SU-DHL-6 (cell line): ENCODE results near the gene RNF212.

ENCODE experiments used
- H2AFZ ChIP-seq: fragments of 200-600 bp; sonication (generic); 2 replicates; pipeline ENCODE4 v1.6.1; 2014; ENCODE audit warnings: low read depth, mild to moderate bottlenecking, moderate library complexity, mixed read lengths, antibody characterized with exemption, low read length; ENCODE audit not compliant: severe bottlenecking
- H3F3A ChIP-seq: fragments of 200-600 bp; shearing (Covaris generic); 2 replicates; pipeline ENCODE4 v1.6.0; 2016; ENCODE audit warnings: antibody characterized with exemption, mild to moderate bottlenecking; ENCODE audit not compliant: insufficient read depth
- H3K27ac ChIP-seq: fragments of 200-600 bp; sonication (generic); 2 replicates; pipeline ENCODE4 v1.5.1; 2016; ENCODE audit warnings: low read depth, mild to moderate bottlenecking, low read length, moderate library complexity, mixed read lengths
- H3K27me3 ChIP-seq: fragments of 200-600 bp; sonication (generic), shearing (Covaris generic); 2 replicates; pipeline ENCODE4 v1.6.0; 2014; ENCODE audit warnings: mild to moderate bottlenecking, low read length
- H3K36me3 ChIP-seq: fragments of 200-600 bp; sonication (generic); 2 replicates; pipeline ENCODE4 v1.6.1; 2014; ENCODE audit warnings: mild to moderate bottlenecking, low read length, mixed read lengths
- H3K4me2 ChIP-seq: fragments of 300-600, 200-600 bp; shearing (Covaris generic), sonication (generic); 2 replicates; pipeline ENCODE4 v1.6.0; 2014; ENCODE audit warnings: low read length, low read depth, mild to moderate bottlenecking; ENCODE audit not compliant: poor library complexity, severe bottlenecking
- H3K4me3 ChIP-seq: fragments of 200-600 bp; sonication (generic); 2 replicates; pipeline ENCODE4 v1.5.1; 2014; ENCODE audit warnings: antibody characterized with exemption, low read length, mild to moderate bottlenecking, mixed read lengths; ENCODE audit not compliant: insufficient read depth, poor library complexity, severe bottlenecking
- H3K79me2 ChIP-seq: fragments of 200-600 bp; sonication (generic); 2 replicates; pipeline ENCODE4 v1.6.1; 2014; ENCODE audit warnings: mild to moderate bottlenecking, low read length, moderate library complexity; ENCODE audit not compliant: insufficient read depth
- H3K9ac ChIP-seq: fragments of 200-600 bp; sonication (generic); 2 replicates; pipeline ENCODE4 v1.7.0; 2014; ENCODE audit warnings: mild to moderate bottlenecking, low read length
- H3K9me2 ChIP-seq: fragments of 200-600 bp; sonication (generic); replicated peaks from 2 replicates; pipeline ENCODE4 v1.6.1; 2014; ENCODE audit warnings: low read length; ENCODE audit not compliant: insufficient read depth
- H3K9me3 ChIP-seq: fragments of 200-600 bp; sonication (generic); 2 replicates; pipeline ENCODE4 v1.6.1; 2014; ENCODE audit warnings: low read length, mixed read lengths; ENCODE audit not compliant: insufficient read depth
- H4K20me1 ChIP-seq: fragments of 200-600 bp; sonication (generic); 2 replicates; pipeline ENCODE4 v1.6.1; 2014; ENCODE audit warnings: low read depth, mild to moderate bottlenecking, antibody characterized with exemption, low read length, moderate library complexity, mixed read lengths
- EZH2phosphoT487 ChIP-seq: fragments of 200-600 bp; sonication (generic), shearing (Covaris generic); conservative IDR thresholded peaks from 2 replicates; pipeline ENCODE4 v1.6.1; 2018; ENCODE audit warnings: mild to moderate bottlenecking, antibody characterized with exemption, low read length, moderate library complexity, mixed read lengths
- TF ChIP-seq, protein P1 (sequence below): fragments of 200-600 bp; sonication (generic); IDR thresholded peaks from one replicate; pipeline ENCODE4 v1.5.1; 2017; ENCODE audit warnings: antibody characterized with exemption, mild to moderate bottlenecking, low read length, moderate library complexity; ENCODE audit not compliant: insufficient read depth, poor library complexity, severe bottlenecking

RNF212 gene

DNA sequence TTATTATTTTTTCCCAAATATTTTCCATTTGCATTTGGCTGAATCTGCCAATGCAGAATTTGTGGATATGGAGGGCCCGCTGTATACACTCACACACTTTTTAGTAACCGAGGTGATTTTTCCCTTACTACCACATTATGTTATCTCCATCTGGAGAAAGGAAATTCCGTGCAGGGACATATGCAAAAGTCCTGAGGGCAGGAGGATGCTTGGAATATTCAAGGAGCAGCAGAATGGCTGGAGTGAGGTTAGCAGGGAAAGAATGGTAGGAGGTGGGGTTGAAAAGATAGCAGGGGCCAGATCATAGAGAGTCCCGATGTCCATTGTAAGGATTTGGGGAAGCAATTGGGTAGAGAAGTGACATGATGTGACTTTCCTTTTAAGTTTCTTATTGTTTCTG, 11.5 kb upstream of the RNF212 start:
- H3K27ac ChIP-seq: no peak overlapping the region
- no peaks in the 10 kb centered on the region for H3K9me3 ChIP-seq
- no peaks in the 10 kb centered on the region for H3F3A ChIP-seq
- no peaks in the 10 kb centered on the region for H3K27me3 ChIP-seq
- H3K4me3 ChIP-seq: no peak overlapping the region
- H3K79me2 ChIP-seq: no peaks in the 10 kb centered on the region
- no peak for TF ChIP-seq EZH2phosphoT487
- no peak overlapping the region for H3K9ac ChIP-seq
- H4K20me1 ChIP-seq: no peaks in the 10 kb centered on the region
- H3K4me2 ChIP-seq: no peak overlapping the region
- H2AFZ ChIP-seq: no peak overlapping the region
- no peaks in the 10 kb centered on the region for H3K36me3 ChIP-seq
- no peaks in the 10 kb centered on the region for H3K9me2 ChIP-seq

DNA sequence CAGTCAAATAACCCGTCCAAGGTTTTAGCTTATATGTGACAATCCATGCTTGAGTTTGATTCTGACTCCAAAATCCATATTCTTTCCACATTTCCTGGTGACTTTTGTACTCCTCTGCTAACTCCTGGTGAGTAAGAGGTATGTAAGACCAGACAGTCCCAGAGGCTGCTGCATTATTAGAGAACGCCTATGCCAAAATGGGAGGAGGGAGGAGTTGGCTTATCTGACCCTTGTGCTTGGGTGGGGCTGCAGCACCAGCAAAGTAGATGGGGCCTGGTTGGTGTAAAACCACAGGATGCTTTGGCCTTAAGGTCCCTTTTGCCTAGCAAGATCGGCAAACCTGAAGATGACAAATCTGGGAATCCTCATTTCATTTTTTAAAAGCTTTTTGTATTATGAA, 9.1 kb upstream of the RNF212 start:
- H3F3A ChIP-seq: no peaks in the 10 kb centered on the region
- H2AFZ ChIP-seq: no peak overlapping the region
- no peaks in the 10 kb centered on the region for H3K36me3 ChIP-seq
- no peak overlapping the region for H3K4me3 ChIP-seq
- H3K79me2 ChIP-seq: no peaks in the 10 kb centered on the region
- no peak overlapping the region for H3K4me2 ChIP-seq
- no peak overlapping the region for H3K27ac ChIP-seq
- TF ChIP-seq EZH2phosphoT487: no peak
- TF ChIP-seq, protein P1, sequence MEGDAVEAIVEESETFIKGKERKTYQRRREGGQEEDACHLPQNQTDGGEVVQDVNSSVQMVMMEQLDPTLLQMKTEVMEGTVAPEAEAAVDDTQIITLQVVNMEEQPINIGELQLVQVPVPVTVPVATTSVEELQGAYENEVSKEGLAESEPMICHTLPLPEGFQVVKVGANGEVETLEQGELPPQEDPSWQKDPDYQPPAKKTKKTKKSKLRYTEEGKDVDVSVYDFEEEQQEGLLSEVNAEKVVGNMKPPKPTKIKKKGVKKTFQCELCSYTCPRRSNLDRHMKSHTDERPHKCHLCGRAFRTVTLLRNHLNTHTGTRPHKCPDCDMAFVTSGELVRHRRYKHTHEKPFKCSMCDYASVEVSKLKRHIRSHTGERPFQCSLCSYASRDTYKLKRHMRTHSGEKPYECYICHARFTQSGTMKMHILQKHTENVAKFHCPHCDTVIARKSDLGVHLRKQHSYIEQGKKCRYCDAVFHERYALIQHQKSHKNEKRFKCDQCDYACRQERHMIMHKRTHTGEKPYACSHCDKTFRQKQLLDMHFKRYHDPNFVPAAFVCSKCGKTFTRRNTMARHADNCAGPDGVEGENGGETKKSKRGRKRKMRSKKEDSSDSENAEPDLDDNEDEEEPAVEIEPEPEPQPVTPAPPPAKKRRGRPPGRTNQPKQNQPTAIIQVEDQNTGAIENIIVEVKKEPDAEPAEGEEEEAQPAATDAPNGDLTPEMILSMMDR: no peak
- H3K9me3 ChIP-seq: no peaks in the 10 kb centered on the region
- H4K20me1 ChIP-seq: no peaks in the 10 kb centered on the region
- no peak overlapping the region for H3K9ac ChIP-seq
- no peaks in the 10 kb centered on the region for H3K27me3 ChIP-seq
- H3K9me2 ChIP-seq: no peaks in the 10 kb centered on the region

DNA sequence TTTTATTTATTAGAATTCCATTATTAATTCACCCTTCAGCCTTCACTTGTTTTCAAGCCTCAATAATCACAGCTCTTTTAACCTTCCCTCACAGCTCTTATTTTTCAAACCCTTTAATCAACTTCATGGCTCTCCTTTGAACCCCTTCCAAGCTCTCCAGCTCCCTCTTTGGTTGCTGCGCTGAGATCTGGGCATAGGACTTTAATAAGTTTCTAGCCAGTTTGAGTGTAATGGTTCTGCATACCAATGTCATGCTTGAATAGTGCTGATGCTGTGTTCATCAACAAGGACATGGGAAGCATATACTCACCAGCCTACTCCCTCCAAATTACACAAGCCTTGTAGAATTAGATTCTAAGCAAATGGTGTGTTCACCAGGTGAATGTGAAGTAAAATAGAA, 3.5 kb upstream of the RNF212 start:
- no peak for TF ChIP-seq EZH2phosphoT487
- TF ChIP-seq, protein P1: no peak
- Histone ChIP-seq H3K9me3 (no peaks in the 10 kb centered on the region), H3K79me2 (no peaks in the 10 kb centered on the region), H3K4me2 (no peak overlapping the region), H3K27ac (no peak overlapping the region), H3K27me3 (no peaks in the 10 kb centered on the region), H3K36me3 (no peaks in the 10 kb centered on the region), H3K4me3 (no peak overlapping the region), H4K20me1 (no peaks in the 10 kb centered on the region), H3K9ac (no peak overlapping the region), H3F3A (no peaks in the 10 kb centered on the region), H2AFZ (no peak overlapping the region), H3K9me2 (no peaks in the 10 kb centered on the region)

DNA sequence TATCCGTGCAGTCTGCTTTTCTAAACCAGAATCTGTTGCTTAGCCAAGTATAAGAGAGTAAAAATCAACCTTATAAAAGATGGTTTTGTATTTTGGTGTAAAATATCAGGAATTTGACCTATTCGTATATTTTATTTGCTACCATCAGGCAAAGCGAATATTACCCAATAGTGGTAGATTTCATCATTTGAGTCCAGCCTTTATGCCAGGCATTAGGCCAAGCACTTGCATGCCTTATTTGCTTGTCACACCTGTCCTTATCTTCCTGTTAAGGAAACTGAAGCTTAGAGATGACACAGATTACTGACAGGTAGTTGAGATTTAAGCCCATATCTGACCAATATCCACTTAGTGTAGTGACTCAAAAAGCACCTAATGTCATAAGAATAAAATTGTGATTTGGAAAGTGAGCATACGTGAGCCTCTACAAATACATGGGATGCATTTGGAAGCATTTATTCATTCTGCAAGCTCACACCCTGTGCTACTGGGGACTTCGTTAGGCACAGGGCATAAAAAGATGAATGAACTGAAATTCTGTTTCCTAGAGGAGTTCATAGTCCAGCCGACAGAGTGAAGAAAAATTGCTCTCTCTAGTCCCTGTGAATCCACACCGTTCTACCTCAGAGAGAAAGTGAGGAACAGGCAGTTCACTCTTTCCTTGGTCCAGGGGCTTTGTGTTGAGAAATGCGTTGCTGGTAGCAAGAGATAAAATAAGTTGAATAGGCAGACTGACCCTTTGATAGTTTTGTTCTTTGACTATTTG, 2.3 kb upstream of the RNF212 start:
- Histone ChIP-seq H3K4me3 (no peak overlapping the region), H3K9ac (no peak overlapping the region), H3K9me2 (no peaks in the 10 kb centered on the region), H3K79me2 (no peaks in the 10 kb centered on the region), H3K9me3 (no peaks in the 10 kb centered on the region), H3K36me3 (no peaks in the 10 kb centered on the region), H3K27ac (no peak overlapping the region), H4K20me1 (no peaks in the 10 kb centered on the region), H3F3A (no peaks in the 10 kb centered on the region), H2AFZ (no peak overlapping the region), H3K27me3 (no peaks in the 10 kb centered on the region), H3K4me2 (no peak overlapping the region)
- no peak for TF ChIP-seq EZH2phosphoT487
- TF ChIP-seq, protein P1: no peak
